CD4-positive, alpha-beta T cell (primary cell): ENCODE data around the gene RASGRP4. TPM values are rescaled to one million over a fixed set of nuclear protein-coding genes. Genes with fewer than 3 reads are reported as not detected.

Experiments used
- ATAC-seq: fragments of 200-7000 bp; cut with Tn5 transposase; one replicate; pipeline ENCODE4 v1.10.0; 2022; ENCODE audit warnings: mild to moderate bottlenecking; ENCODE audit not compliant: poor library complexity
- CTCF ChIA-PET: fragments of 350-600 bp; sonication (Branson Sonifier 250); formaldehyde crosslinking; loops from one replicate; lab custom pipeline; 2021; ENCODE audit warnings: antibody characterized with exemption, inconsistent platforms; lab: Charles Lee
- POLR2A ChIA-PET: fragments of 350-600 bp; sonication (Branson Sonifier 250); formaldehyde crosslinking; loops from one replicate; lab custom pipeline; 2021; ENCODE audit warnings: antibody characterized with exemption, inconsistent platforms; lab: Charles Lee
- DNase-seq, 14 experiments: peaks; one replicate each; pipeline ENCODE4 v3.0.0-alpha.2; 2013 to 2020; ENCODE audit warnings: mixed read lengths in 2 of 14
- H3K27ac ChIP-seq, 2 donors: one replicate each; pipeline versions ENCODE4 v1.5.1 to v1.7.0; 2013; ENCODE audit warnings: low read length in 2 of 2, low read depth in 1 of 2, mild to moderate bottlenecking in 1 of 2
- H3K27me3 ChIP-seq, 2 experiments: 1 replicate in 1 of 2; 2 replicates in 1 of 2; pipeline versions ENCODE4 v1.6.1 to v1.7.0; 2013; ENCODE audit warnings: low read length in 2 of 2, control low read depth in 1 of 2, mild to moderate bottlenecking in 1 of 2, moderate library complexity in 1 of 2; ENCODE audit not compliant: insufficient read depth in 2 of 2, control insufficient read depth in 1 of 2
- H3K36me3 ChIP-seq: one replicate; pipeline ENCODE4 v1.6.1; 2013; ENCODE audit warnings: low read length, control low read depth; ENCODE audit not compliant: insufficient read depth
- H3K4me1 ChIP-seq: one replicate; pipeline ENCODE4 v1.6.1; 2013; ENCODE audit warnings: low read length, control low read depth; ENCODE audit not compliant: insufficient read depth
- H3K4me3 ChIP-seq: one replicate; pipeline ENCODE4 v1.5.1; 2013; ENCODE audit warnings: mild to moderate bottlenecking, low read length, moderate library complexity
- H3K9me3 ChIP-seq, 2 experiments: 1 replicate in 1 of 2; 2 replicates in 1 of 2; pipeline versions ENCODE4 v1.6.1 to v1.7.0; 2013; ENCODE audit warnings: low read length in 2 of 2, mild to moderate bottlenecking in 2 of 2, control low read depth in 1 of 2, moderate library complexity in 1 of 2; ENCODE audit not compliant: control insufficient read depth in 1 of 2, insufficient read depth in 1 of 2
- H3K27ac Mint-ChIP-seq: one replicate; pipeline ENCODE4 v1.8.0; 2020; ENCODE audit warnings: mixed read lengths
- H3K27me3 Mint-ChIP-seq: one replicate; pipeline ENCODE4 v1.8.0; 2021; ENCODE audit warnings: mixed read lengths
- H3K36me3 Mint-ChIP-seq: one replicate; pipeline ENCODE4 v1.8.0; 2021; ENCODE audit warnings: low read depth, mixed read lengths
- H3K4me1 Mint-ChIP-seq: one replicate; pipeline ENCODE4 v1.8.0; 2021; ENCODE audit warnings: low read depth, mixed read lengths
- H3K4me3 Mint-ChIP-seq: one replicate; pipeline ENCODE4 v1.8.0; 2020; ENCODE audit warnings: mild to moderate bottlenecking, mixed read lengths
- H3K9me3 Mint-ChIP-seq: one replicate; pipeline ENCODE4 v1.8.0; 2020; ENCODE audit warnings: mixed read lengths
- intact Hi-C, 2 experiments: fragments of 100-400 bp; cut with DNase I in 1 of 2; cut with micrococcal nuclease in 1 of 2; formaldehyde crosslinking; loops; one replicate each; pipeline versions ENCODE4 v1.15.1 to v1.9.0; 2023 to 2025; cut with DNase I, micrococcal nuclease
- total RNA-seq, 174 experiments: library from RNA in 2 of 174; stranded (reverse) in 2 of 174; gene quantifications; one replicate each; pipeline ENCODE4 v1.2.3 and lab custom pipeline; 2021 to 2026
- TF ChIP-seq, protein P1 (sequence below): fragments of 200-600 bp; IDR thresholded peaks from one replicate; pipeline ENCODE4 v1.8.0; 2022; ENCODE audit warnings: antibody characterized with exemption, mild to moderate bottlenecking

Gene RASGRP4
- total RNA-seq, 2 experiments from 2014 or later: 0.30 to 0.45 TPM

DNA sequence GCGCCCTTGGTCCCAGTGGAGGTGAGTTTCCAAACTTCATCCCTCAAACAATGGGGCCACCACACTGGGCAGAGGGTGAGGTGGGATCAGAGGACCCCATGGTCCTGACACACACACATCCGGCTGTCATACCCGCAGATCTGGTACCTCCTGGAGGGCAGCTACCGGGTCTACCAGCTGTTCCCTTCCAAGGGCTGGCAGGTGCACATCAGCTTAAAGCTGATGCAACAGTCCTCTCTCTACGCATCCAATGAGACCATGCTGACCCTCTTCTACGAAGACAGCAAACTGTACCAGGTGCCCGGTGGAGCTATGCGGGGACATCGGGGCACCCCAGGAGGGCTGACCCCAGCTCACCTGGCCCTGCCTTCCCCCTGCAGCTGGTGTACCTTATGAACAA, 65.7 kb downstream of the RASGRP4 start:
- Mint-ChIP-seq H3K27ac (no peak overlapping the region), H3K36me3 (no peaks in the 10 kb centered on the region), H3K27me3 (peaks cover 13% of the 10 kb centered on the region), H3K4me3 (peak overlapping the region; percentile 82), H3K4me1 (peaks cover 14% of the 10 kb centered on the region), H3K9me3 (no peaks in the 10 kb centered on the region)
- intact Hi-C loops: no loop called here
- no peak for DNase-seq
- Histone ChIP-seq H3K9me3 (peaks cover 0 to 8% of the 10 kb centered on the region in 2 experiments), H3K27me3 (peaks cover 0 to 2% of the 10 kb centered on the region in 2 experiments), H3K36me3 (no peaks in the 10 kb centered on the region), H3K4me1 (peaks cover 19% of the 10 kb centered on the region), H3K27ac (no peak overlapping the region), H3K4me3 (no peak overlapping the region)
- ChIA-PET CTCF (interaction anchor here (0.8 kb wide), 1 partner anchor 24 kb away, joined by 3 read pairs; the partner anchor contains the start of gene CATSPERG), POLR2A (interaction anchor here (1.4 kb wide), 1 partner anchor 14 kb away, joined by 9 read pairs; the partner anchor contains the start of gene PSMD8)
- ATAC-seq: no peak
- TF ChIP-seq, protein P1, sequence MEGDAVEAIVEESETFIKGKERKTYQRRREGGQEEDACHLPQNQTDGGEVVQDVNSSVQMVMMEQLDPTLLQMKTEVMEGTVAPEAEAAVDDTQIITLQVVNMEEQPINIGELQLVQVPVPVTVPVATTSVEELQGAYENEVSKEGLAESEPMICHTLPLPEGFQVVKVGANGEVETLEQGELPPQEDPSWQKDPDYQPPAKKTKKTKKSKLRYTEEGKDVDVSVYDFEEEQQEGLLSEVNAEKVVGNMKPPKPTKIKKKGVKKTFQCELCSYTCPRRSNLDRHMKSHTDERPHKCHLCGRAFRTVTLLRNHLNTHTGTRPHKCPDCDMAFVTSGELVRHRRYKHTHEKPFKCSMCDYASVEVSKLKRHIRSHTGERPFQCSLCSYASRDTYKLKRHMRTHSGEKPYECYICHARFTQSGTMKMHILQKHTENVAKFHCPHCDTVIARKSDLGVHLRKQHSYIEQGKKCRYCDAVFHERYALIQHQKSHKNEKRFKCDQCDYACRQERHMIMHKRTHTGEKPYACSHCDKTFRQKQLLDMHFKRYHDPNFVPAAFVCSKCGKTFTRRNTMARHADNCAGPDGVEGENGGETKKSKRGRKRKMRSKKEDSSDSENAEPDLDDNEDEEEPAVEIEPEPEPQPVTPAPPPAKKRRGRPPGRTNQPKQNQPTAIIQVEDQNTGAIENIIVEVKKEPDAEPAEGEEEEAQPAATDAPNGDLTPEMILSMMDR: no peak

DNA sequence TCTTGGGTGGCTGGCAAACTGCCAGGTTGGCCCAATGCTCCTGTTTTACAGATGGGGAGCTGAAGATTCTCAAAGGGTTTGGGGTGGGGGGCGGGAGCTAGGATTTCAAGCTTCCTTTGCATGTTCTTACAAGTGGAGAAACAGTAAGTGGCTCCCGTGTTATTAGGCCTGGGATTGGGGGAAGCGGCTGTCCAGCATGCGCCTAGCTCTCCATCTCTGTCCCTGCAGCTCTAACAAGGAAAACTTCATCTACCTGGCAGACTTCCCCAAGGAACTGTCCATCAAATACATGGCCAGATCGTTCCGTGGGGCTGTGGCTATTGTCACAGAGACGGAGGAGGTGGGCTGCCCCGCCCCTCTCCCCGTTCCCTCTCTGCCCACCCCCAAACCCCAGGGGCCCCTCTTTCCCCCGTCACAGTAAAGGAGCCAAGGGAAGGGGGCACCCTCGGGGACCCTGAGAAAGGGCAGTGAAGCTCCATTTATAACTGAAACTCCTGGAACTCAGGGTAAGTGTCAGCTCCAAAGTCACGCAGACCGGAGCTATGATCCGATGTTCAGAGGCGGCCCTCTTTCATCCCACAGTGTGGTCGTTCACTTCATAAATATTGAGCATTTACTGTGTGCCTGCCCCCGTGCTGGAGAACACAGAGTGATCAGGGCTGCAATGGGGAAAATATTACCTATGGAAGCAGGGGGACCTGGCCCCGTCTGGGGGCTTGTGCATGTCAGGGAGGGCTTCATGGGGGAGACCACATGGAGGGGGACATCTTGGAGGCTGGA, 66.6 kb downstream of the RASGRP4 start:
- Histone ChIP-seq H3K27me3 (peaks cover 0 to 2% of the 10 kb centered on the region in 2 experiments), H3K9me3 (peaks cover 0 to 8% of the 10 kb centered on the region in 2 experiments), H3K36me3 (no peaks in the 10 kb centered on the region), H3K27ac (no peak overlapping the region), H3K4me3 (no peak overlapping the region), H3K4me1 (peaks cover 19% of the 10 kb centered on the region)
- DNase-seq (peak in 1 of 14 experiments; percentile 20), ATAC-seq (no peak)
- ChIA-PET CTCF (no interaction called here), POLR2A (interaction anchor here (0.5 kb wide), 1 partner anchor 23 kb away, joined by 3 read pairs; the partner anchor contains the start of gene CATSPERG)
- Mint-ChIP-seq H3K9me3 (no peaks in the 10 kb centered on the region), H3K36me3 (no peaks in the 10 kb centered on the region), H3K4me3 (peak overlapping the region; percentile 59), H3K27me3 (peaks cover 13% of the 10 kb centered on the region), H3K27ac (no peak overlapping the region), H3K4me1 (peaks cover 14% of the 10 kb centered on the region)
- intact Hi-C loops: no loop called here
- TF ChIP-seq, protein P1: no peak

Other genes with a start within 250 kb of the RASGRP4 start
- not detected for gene DPF1, start 202.0 kb downstream of the RASGRP4 start, total RNA-seq
- not detected for gene PPP1R14A, start 169.8 kb downstream of the RASGRP4 start, total RNA-seq
- 10 to 100 TPM; 25.4 to 26.5 TPM for gene SPINT2, start 161.6 kb downstream of the RASGRP4 start, total RNA-seq
- not detected for gene C19orf33, start 122.0 kb downstream of the RASGRP4 start, total RNA-seq
- gene YIF1B, start 110.3 kb downstream of the RASGRP4 start, total RNA-seq: 10 to 100 TPM; 15.9 to 17.1 TPM
- gene KCNK6, start 106.4 kb downstream of the RASGRP4 start, total RNA-seq: 1 to 10 TPM; 3.0 to 3.1 TPM
- gene CATSPERG, start 90.4 kb downstream of the RASGRP4 start, total RNA-seq: 1 to 10 TPM; 8.0 to 9.6 TPM
- 10 to 100 TPM; 61.2 to 64.4 TPM for gene PSMD8, start 51.6 kb downstream of the RASGRP4 start, total RNA-seq
- under 1 TPM; 0.17 to 0.19 TPM for gene GGN, start 38.2 kb downstream of the RASGRP4 start, total RNA-seq
- gene SPRED3, start 37.5 kb downstream of the RASGRP4 start, total RNA-seq: 1 to 10 TPM; 1.6 to 1.7 TPM
- gene FAM98C, start 23.1 kb downstream of the RASGRP4 start, total RNA-seq: 10 to 100 TPM; 33.2 to 36.1 TPM
- 1 to 10 TPM in 1 of 2 experiments, under 1 TPM in 1; 0.20 to 1.2 TPM for gene RYR1, start 7.5 kb upstream of the RASGRP4 start, total RNA-seq
- gene MAP4K1, start 191.7 kb upstream of the RASGRP4 start, total RNA-seq: 100 to 1,000 TPM; 173 to 185 TPM
- gene EIF3K, start 193.0 kb upstream of the RASGRP4 start, total RNA-seq: 100 to 1,000 TPM; 309 to 322 TPM
- gene ACTN4, start 221.4 kb upstream of the RASGRP4 start, total RNA-seq: 10 to 100 TPM; 70.3 to 84.0 TPM